ENCODE data around the gene MFAP3L.
"Not testable (repeated sequence)": the region's sequence is repeated elsewhere in the genome, so short reads cannot be mapped to it uniquely, and the experiment has no call there.

The MFAP3L gene

GRCh38 chr4:169948271-169948670 lies 77.9 kb downstream of the MFAP3L start:
- in situ Hi-C loops (cut with HindIII; ENCODE audit: low sequenced_read_pairs) = no loop called here

- in situ Hi-C loops (cut with HindIII; ENCODE audit: low sequenced_read_pairs) = no loop called here
These were observed 80.6 kb downstream of the MFAP3L start for GRCh38 chr4:169945636-169946035.

GRCh38 chr4:169943601-169944000 lies 82.6 kb downstream of the MFAP3L start:
- in situ Hi-C loops (cut with HindIII; ENCODE audit: low sequenced_read_pairs) = not testable (repeated sequence)

- in situ Hi-C loops (cut with HindIII; ENCODE audit: low sequenced_read_pairs) = no loop called here
These were observed 85.1 kb downstream of the MFAP3L start for GRCh38 chr4:169941141-169941540.

GRCh38 chr4:169940460-169940859 lies 85.7 kb downstream of the MFAP3L start:
- in situ Hi-C loops (cut with HindIII; ENCODE audit: low sequenced_read_pairs) = no loop called here
